HG02981 (cell line): ENCODE results near the gene RIC8B.

Source experiments
- ATAC-seq: cut with Tn5 transposase; IDR thresholded peaks from one replicate; pipeline ENCODE4 v1.9.1; 2021; ENCODE audit warnings: mild to moderate bottlenecking, moderate library complexity; ENCODE audit not compliant: unreplicated experiment

RIC8B gene

GRCh38 chr12:106801167-106801708 is 26.8 kb downstream of the RIC8B start:
- ATAC-seq: no peak

GRCh38 chr12:106801830-106802533 is 27.5 kb downstream of the RIC8B start:
- no peak for ATAC-seq

GRCh38 chr12:106804668-106805067 is 30.2 kb downstream of the RIC8B start:
- ATAC-seq: no peak

GRCh38 chr12:106814714-106815113 is 40.2 kb downstream of the RIC8B start:
- ATAC-seq: no peak

- no peak for ATAC-seq
These were observed 41.3 kb downstream of the RIC8B start for GRCh38 chr12:106815741-106816140.

GRCh38 chr12:106816231-106816630 is 41.7 kb downstream of the RIC8B start:
- ATAC-seq: no peak

- ATAC-seq: no peak
These were observed 45.5 kb downstream of the RIC8B start for GRCh38 chr12:106819991-106820390.

- no peak for ATAC-seq
These were observed 57.2 kb downstream of the RIC8B start for GRCh38 chr12:106831699-106832098.

GRCh38 chr12:106837782-106838181 is 63.3 kb downstream of the RIC8B start:
- ATAC-seq: no peak

GRCh38 chr12:106839333-106839732 is 64.9 kb downstream of the RIC8B start:
- ATAC-seq: no peak

- ATAC-seq: no peak
These were observed 65.8 kb downstream of the RIC8B start for GRCh38 chr12:106840243-106840642.

- no peak for ATAC-seq
These were observed 67.2 kb downstream of the RIC8B start for GRCh38 chr12:106841510-106842302.

- ATAC-seq: no peak
These were observed 71.4 kb downstream of the RIC8B start for GRCh38 chr12:106845902-106846301.

GRCh38 chr12:106847861-106848260 is 73.4 kb downstream of the RIC8B start:
- no peak for ATAC-seq

- ATAC-seq: no peak
These were observed 76.8 kb downstream of the RIC8B start for GRCh38 chr12:106851306-106851705.

GRCh38 chr12:106854723-106855122 is 80.2 kb downstream of the RIC8B start:
- no peak for ATAC-seq

- no peak for ATAC-seq
These were observed 80.8 kb downstream of the RIC8B start for GRCh38 chr12:106855221-106855758.

- ATAC-seq: no peak
These were observed 87.8 kb downstream of the RIC8B start for GRCh38 chr12:106861984-106862916.

GRCh38 chr12:106863189-106863588 is 88.7 kb downstream of the RIC8B start:
- ATAC-seq: no peak

GRCh38 chr12:106865683-106866082 is 91.2 kb downstream of the RIC8B start:
- ATAC-seq: no peak
